T-helper 17 cell (primary cell): ENCODE measurements around the gene GALK1. TPM values are rescaled to one million over a fixed set of nuclear protein-coding genes. Genes with fewer than 3 reads are reported as not detected.
A peak's percentile ranks its signal among the peaks of the same experiment; 100 is the strongest.

Source experiments
- ATAC-seq: fragments of 150-1000 bp; cut with Tn5 transposase; 2 replicates; pipeline ENCODE4 v1.10.0; 2021; ENCODE audit warnings: mild to moderate bottlenecking, moderate library complexity
- DNase-seq, 3 donors: peaks; one replicate each; pipeline versions ENCODE4 v3.0.0 to v3.0.0-alpha.2; 2020 to 2021
- H3K9me3 ChIP-seq: one replicate; pipeline ENCODE4 v1.7.0; 2013; ENCODE audit warnings: low read length, mild to moderate bottlenecking; ENCODE audit not compliant: control insufficient read depth, poor library complexity, severe bottlenecking
- H3K27ac Mint-ChIP-seq: one replicate; pipeline ENCODE4 v1.8.0; 2022; ENCODE audit warnings: mild to moderate bottlenecking, moderate library complexity, mixed read lengths
- H3K27me3 Mint-ChIP-seq: one replicate; pipeline ENCODE4 v1.8.0; 2022; ENCODE audit warnings: mixed read lengths
- H3K36me3 Mint-ChIP-seq: one replicate; pipeline ENCODE4 v1.8.0; 2022; ENCODE audit warnings: low read depth, mixed read lengths
- H3K4me1 Mint-ChIP-seq: one replicate; pipeline ENCODE4 v1.8.0; 2022; ENCODE audit warnings: mild to moderate bottlenecking, mixed read lengths
- H3K4me3 Mint-ChIP-seq: one replicate; pipeline ENCODE4 v1.8.0; 2022; ENCODE audit warnings: mild to moderate bottlenecking, moderate library complexity, mixed read lengths
- total RNA-seq, 4 donors: library from RNA in 2 of 4; stranded (reverse) in 2 of 4; gene quantifications; one replicate each; pipeline ENCODE4 v1.2.3 and lab custom pipeline; 2022 to 2026

GALK1 gene
- total RNA-seq, 2 donors from 2014 or later = 9.6 to 9.7 TPM

GRCh38 chr17:75727391-75727790 is 37.6 kb downstream of the GALK1 start:
- H3K27me3 Mint-ChIP-seq = no peaks in the 10 kb centered on the region
- ATAC-seq (no peak), DNase-seq (no peak)
- no peak overlapping the region for H3K27ac Mint-ChIP-seq
- peaks cover under 1% of the 10 kb centered on the region for H3K4me1 Mint-ChIP-seq
- H3K36me3 Mint-ChIP-seq = no peaks in the 10 kb centered on the region
- no peaks in the 10 kb centered on the region for H3K9me3 ChIP-seq
- no peak overlapping the region for H3K4me3 Mint-ChIP-seq

GRCh38 chr17:75725504-75725903 is 39.5 kb downstream of the GALK1 start:
- no peak for DNase-seq
- Mint-ChIP-seq H3K4me1 (peaks cover 4% of the 10 kb centered on the region), H3K4me3 (no peak overlapping the region), H3K27me3 (no peaks in the 10 kb centered on the region), H3K27ac (no peak overlapping the region), H3K36me3 (no peaks in the 10 kb centered on the region)
- no peaks in the 10 kb centered on the region for H3K9me3 ChIP-seq
- no peak for ATAC-seq

DNA sequence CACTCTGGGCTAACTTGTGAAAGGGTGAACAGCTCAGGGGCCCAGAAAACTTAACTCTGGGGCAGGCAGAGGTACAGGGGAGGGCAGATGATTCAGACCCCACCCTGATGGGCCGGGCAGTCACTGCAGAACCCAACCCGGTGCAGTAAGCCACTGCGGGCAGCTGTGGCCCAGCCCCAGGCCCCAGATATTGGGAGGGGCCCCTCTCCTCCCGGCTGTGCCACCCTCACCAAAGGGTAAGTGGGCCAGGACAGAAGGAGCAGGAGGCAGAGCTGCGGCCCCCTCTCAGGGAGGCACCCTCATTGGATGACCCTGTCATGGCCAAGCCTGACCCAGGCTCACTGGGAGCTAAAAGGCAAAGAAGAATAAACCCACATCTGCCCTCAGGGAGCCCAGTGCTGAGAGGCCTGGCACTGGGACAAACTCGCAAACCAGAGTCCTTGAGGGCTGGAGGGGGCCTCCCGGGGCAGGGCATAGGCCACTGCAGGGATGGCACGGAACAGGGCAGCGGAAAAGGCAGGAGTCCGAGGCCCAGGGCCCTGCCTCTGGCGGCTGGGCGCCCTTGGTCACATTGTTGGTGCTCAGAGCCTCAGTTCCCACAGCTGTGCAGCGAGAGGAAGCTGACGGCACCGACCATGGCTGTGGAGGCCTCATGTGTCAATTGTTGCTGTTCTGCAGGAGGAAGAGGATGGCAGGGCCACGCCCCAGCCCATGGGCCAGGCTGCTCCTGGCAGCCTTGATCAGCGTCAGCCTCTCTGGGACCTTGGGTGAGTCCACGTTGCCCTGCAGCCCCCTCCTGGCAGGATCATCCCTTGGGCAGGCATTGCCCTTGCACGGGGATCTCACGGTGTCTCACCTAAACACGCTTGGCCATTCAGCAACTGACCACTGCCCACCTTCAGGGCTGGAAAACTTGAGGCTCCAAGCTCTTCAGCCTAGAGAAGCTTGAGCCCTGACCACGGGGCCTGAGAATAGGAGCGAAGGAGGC is 40.7 kb downstream of the GALK1 start:
- H3K4me3 Mint-ChIP-seq = no peak overlapping the region
- no peak for ATAC-seq
- H3K4me1 Mint-ChIP-seq = peaks cover 7% of the 10 kb centered on the region
- no peaks in the 10 kb centered on the region for H3K9me3 ChIP-seq
- no peaks in the 10 kb centered on the region for H3K36me3 Mint-ChIP-seq
- DNase-seq = no peak
- H3K27ac Mint-ChIP-seq = no peak overlapping the region
- H3K27me3 Mint-ChIP-seq = no peaks in the 10 kb centered on the region

DNA sequence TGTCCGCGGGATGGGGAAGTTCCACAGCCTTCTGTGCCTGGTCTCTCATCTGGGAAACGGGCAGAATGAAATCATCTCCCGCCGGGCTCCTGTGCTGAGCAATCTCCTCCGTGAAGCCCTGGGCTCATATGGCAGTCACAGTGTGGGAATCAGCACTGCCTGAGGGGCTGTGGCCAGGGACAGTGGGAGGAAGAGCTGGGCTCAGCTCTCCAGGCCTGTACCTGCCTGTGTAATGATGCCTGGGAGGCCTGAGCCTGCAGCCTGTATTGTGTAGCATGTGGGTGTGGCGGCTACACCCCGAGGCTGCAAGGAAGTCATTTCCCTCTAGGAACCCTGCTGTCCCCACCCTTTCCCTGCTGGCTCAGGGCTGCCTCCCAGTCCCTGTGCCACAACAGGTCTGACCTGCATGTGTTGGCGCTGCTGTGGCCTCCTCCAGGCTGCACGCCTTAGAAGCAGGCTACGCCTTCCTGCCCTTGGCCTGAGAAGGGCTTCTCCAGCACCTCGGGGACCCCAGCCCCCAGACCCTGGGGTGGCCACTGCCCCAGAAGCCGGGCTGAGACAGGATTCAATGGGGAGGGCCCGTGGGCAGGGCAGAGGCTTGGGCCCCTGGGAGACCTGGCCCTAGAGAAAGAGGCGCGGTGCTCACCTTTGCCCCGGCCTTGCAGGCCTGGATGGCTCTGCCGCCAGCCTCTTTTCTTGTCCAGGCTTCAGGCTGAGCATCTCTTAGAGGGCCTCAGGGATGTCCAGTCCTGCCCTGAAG is 41.6 kb downstream of the GALK1 start:
- no peak for DNase-seq
- no peaks in the 10 kb centered on the region for H3K9me3 ChIP-seq
- no peaks in the 10 kb centered on the region for H3K27me3 Mint-ChIP-seq
- H3K36me3 Mint-ChIP-seq = no peaks in the 10 kb centered on the region
- no peak for ATAC-seq
- peaks cover 7% of the 10 kb centered on the region for H3K4me1 Mint-ChIP-seq
- H3K27ac Mint-ChIP-seq = no peak overlapping the region
- no peak overlapping the region for H3K4me3 Mint-ChIP-seq

DNA sequence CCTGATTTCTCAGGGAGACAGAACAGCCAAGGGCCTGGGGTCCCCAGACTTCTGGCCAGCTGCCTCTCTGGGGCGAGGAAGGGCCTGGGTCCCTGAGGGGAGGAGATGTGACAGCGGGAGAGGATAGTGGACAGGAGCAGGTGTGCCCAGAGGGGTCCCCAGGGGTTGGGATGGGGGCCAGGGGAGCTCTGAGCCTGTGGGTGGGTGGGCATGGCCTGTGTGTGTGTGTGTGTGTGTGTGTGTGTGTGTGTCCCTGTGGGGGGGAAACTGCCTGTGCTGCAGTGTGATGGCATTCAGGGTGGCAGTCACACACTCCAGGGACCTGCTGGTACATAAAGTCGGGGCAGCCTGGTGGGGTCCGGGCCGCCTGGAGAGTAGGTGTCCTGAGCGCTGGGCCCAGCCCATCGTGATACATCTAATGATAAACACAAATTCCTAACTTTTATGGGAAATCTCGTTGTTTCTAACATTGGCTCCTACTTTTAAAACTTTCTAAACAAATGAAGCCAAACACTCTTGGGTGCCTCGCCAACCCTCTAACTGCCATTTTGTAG is 42.4 kb downstream of the GALK1 start:
- DNase-seq = no peak

DNA sequence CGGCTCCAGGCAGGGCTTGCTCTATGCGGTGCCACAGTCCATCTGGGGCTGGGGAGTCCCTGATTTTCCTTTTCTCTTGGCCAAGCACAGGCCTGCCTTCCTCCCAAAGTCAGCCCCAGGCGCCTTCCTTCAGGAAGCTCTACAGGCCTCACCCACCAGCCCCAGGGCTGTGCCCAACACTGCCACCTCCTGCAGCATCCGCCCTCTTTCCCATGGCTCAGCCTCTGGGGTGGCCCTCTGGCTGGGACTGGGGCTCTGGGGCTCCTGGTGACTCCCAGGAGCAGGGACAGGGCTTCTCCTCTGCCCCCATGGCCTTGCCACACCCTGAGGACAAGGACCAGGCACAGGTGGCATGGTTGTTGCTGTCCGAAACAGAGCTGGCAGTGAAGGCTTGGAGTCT is 42.9 kb downstream of the GALK1 start:
- Mint-ChIP-seq H3K27ac (no peak overlapping the region), H3K4me3 (peak overlapping the region; percentile 55), H3K36me3 (no peaks in the 10 kb centered on the region), H3K4me1 (peaks cover 7% of the 10 kb centered on the region), H3K27me3 (peaks cover 1% of the 10 kb centered on the region)
- DNase-seq = no peak
- no peak for ATAC-seq
- no peaks in the 10 kb centered on the region for H3K9me3 ChIP-seq

More for the DNA sequence above, 42.4 kb downstream of the GALK1 start:
- Mint-ChIP-seq H3K27me3 (no peaks in the 10 kb centered on the region), H3K4me1 (peaks cover 7% of the 10 kb centered on the region), H3K36me3 (no peaks in the 10 kb centered on the region), H3K27ac (no peak overlapping the region), H3K4me3 (no peak overlapping the region)
- no peaks in the 10 kb centered on the region for H3K9me3 ChIP-seq
- no peak for ATAC-seq

- Mint-ChIP-seq H3K36me3 (no peaks in the 10 kb centered on the region), H3K4me1 (peaks cover 7% of the 10 kb centered on the region), H3K4me3 (peak overlapping the region; percentile 55), H3K27me3 (peaks cover 4% of the 10 kb centered on the region), H3K27ac (no peak overlapping the region)
- no peak for DNase-seq
- H3K9me3 ChIP-seq = no peaks in the 10 kb centered on the region
- no peak for ATAC-seq
Observed at GRCh38 chr17:75721463-75722011, 43.5 kb downstream of the GALK1 start.

GRCh38 chr17:75720656-75721462 is 44.1 kb downstream of the GALK1 start, which contains the start of gene ITGB4:
ITGB4 (plus strand) TSS chr17:75721459; CDS start chr17:75724704, 3,245 bp downstream.
- H3K27me3 Mint-ChIP-seq = peaks cover 5% of the 10 kb centered on the region
- peak; percentile 95 for ATAC-seq
- H3K4me1 Mint-ChIP-seq = peaks cover 7% of the 10 kb centered on the region
- H3K36me3 Mint-ChIP-seq = no peaks in the 10 kb centered on the region
- peak; percentile 57 to 62 (median 61) for DNase-seq
- H3K4me3 Mint-ChIP-seq = peak within 1 kb of the TSS; percentile 83
- H3K27ac Mint-ChIP-seq = no peak within 1 kb of the TSS
- H3K9me3 ChIP-seq = no peaks in the 10 kb centered on the region

GRCh38 chr17:75719732-75720131 is 45.3 kb downstream of the GALK1 start:
- H3K4me1 Mint-ChIP-seq = peaks cover 7% of the 10 kb centered on the region

GRCh38 chr17:75712446-75712845 is 52.5 kb downstream of the GALK1 start:
- DNase-seq = no peak

More at GRCh38 chr17:75719732-75720131, 45.3 kb downstream of the GALK1 start:
- Mint-ChIP-seq H3K36me3 (no peaks in the 10 kb centered on the region), H3K27me3 (peaks cover 9% of the 10 kb centered on the region), H3K4me3 (no peak overlapping the region), H3K27ac (no peak overlapping the region)
- ATAC-seq = no peak
- DNase-seq = no peak
- no peaks in the 10 kb centered on the region for H3K9me3 ChIP-seq

More at GRCh38 chr17:75712446-75712845, 52.5 kb downstream of the GALK1 start:
- H3K4me1 Mint-ChIP-seq = no peaks in the 10 kb centered on the region
- ATAC-seq = no peak
- no peaks in the 10 kb centered on the region for H3K36me3 Mint-ChIP-seq
- H3K9me3 ChIP-seq = no peaks in the 10 kb centered on the region
- no peak overlapping the region for H3K4me3 Mint-ChIP-seq
- H3K27me3 Mint-ChIP-seq = peaks cover 9% of the 10 kb centered on the region
- no peak overlapping the region for H3K27ac Mint-ChIP-seq
